Astrocyte of the cerebellum (primary cell): Measurements from ENCODE around the gene SNRPD2.

Experiments used
- DNase-seq: peaks from one replicate; pipeline ENCODE4 v3.0.0-alpha.2; 2011; ENCODE audit warnings: low read depth
- H3K4me3 ChIP-seq: 2 replicates; pipeline ENCODE4 v1.5.1; 2011; ENCODE audit warnings: mild to moderate bottlenecking, low read depth, low read length, moderate library complexity
- CTCF ChIP-seq: IDR thresholded peaks from 2 replicates; pipeline ENCODE4 v1.5.1; 2012; ENCODE audit warnings: low read length, low read depth, moderate library complexity, mild to moderate bottlenecking; ENCODE audit errors: missing control alignments
- in situ Hi-C: cut with HindIII; loops from 2 replicates; pipeline ENCODE4 v1.10.0; 2017; ENCODE audit warnings: low sequenced_read_pairs

SNRPD2 gene

GRCh38 chr19:45717983-45718650, 26.4 kb upstream of the SNRPD2 start:
- no peak for TF ChIP-seq CTCF
- in situ Hi-C loops: no loop called here
- DNase-seq: no peak
- H3K4me3 ChIP-seq: peak overlapping the region; percentile 81

- TF ChIP-seq CTCF: peak; percentile 35
- H3K4me3 ChIP-seq: peak overlapping the region; percentile 81
- in situ Hi-C loops: no loop called here
- peak; percentile 95 for DNase-seq
Observed at GRCh38 chr19:45717131-45717982, 25.6 kb upstream of the SNRPD2 start.

GRCh38 chr19:45716359-45717130, 24.8 kb upstream of the SNRPD2 start:
- TF ChIP-seq CTCF: no peak
- no peak for DNase-seq
- in situ Hi-C loops: no loop called here
- H3K4me3 ChIP-seq: peak overlapping the region; percentile 81

- no peak for DNase-seq
- no peak overlapping the region for H3K4me3 ChIP-seq
- TF ChIP-seq CTCF: no peak
- in situ Hi-C loops: no loop called here
Observed at GRCh38 chr19:45715139-45715538, 23.4 kb upstream of the SNRPD2 start.

GRCh38 chr19:45713141-45713540, 21.4 kb upstream of the SNRPD2 start:
- in situ Hi-C loops: no loop called here
- no peak for DNase-seq
- TF ChIP-seq CTCF: no peak

GRCh38 chr19:45712699-45713067, 20.9 kb upstream of the SNRPD2 start:
- in situ Hi-C loops: no loop called here
- TF ChIP-seq CTCF: no peak
- no peak overlapping the region for H3K4me3 ChIP-seq
- DNase-seq: no peak

More at GRCh38 chr19:45713141-45713540, 21.4 kb upstream of the SNRPD2 start:
- H3K4me3 ChIP-seq: no peak overlapping the region
